GM12892 (cell line): ENCODE results near the gene CTNNA3.

Experiments used
- POLR2A ChIP-seq: IDR thresholded peaks from 2 replicates; pipeline ENCODE4 v1.6.1; 2011; ENCODE audit warnings: low read depth, low read length, control low read depth
- TAF1 ChIP-seq: IDR thresholded peaks from 2 replicates; pipeline ENCODE4 v1.6.1; 2011; ENCODE audit warnings: low read depth, mild to moderate bottlenecking, control low read depth, low read length, borderline replicate concordance

DNA sequence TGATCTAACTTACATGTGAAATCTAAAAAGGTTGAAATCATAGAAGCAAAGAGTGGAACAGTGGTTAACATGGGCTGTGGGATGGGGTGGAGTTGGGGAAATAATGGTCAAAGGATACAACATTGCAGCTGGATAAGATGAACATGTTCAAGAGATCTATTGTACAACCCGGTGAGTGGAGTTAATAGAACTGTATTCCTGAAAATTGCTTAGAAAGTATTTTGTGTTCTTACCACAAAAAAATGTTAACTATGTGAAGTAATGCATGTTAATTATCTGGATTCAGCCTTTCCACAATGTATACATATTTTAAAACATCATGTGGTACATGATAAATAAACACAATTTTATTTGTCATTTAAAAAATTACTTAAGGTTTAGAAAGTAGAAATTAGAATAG, 1041.1 kb downstream of the CTNNA3 start:
- TF ChIP-seq POLR2A (no peak), TAF1 (no peak)
